PC-9 (cell line): Measurements from ENCODE around the gene SSBP2. TPM values are rescaled to one million over a fixed set of nuclear protein-coding genes. Genes with fewer than 3 reads are reported as not detected.

Source experiments
- BruUV-seq: library from RNA; stranded (reverse); fragments of 400-500 nt; replicated peaks from 2 replicates; lab custom pipeline; 2021; lab: Mats Ljungman, UMichigan
- CTCF ChIA-PET: fragments of 300-600 bp; sonication (Branson Sonifier 250); formaldehyde crosslinking; loops from one replicate; lab custom pipeline; 2022; ENCODE audit warnings: antibody characterized with exemption; lab: Charles Lee
- POLR2A ChIA-PET: fragments of 300-600 bp; sonication (Branson Sonifier 250); formaldehyde crosslinking; loops from one replicate; lab custom pipeline; 2022; ENCODE audit warnings: antibody characterized with exemption; ENCODE audit not compliant: unreplicated experiment; lab: Charles Lee
- DNase-seq, 2 experiments: peaks; one replicate each; pipeline versions ENCODE4 v3.0.0 to v3.0.0-alpha.2; 2015 to 2022; ENCODE audit warnings: mixed read lengths in 1 of 2
- H2AFZ ChIP-seq: fragments of 200-600 bp; sonication (generic); 2 replicates; pipeline ENCODE4 v1.8.1; 2017; ENCODE audit warnings: antibody characterized with exemption
- H3F3A ChIP-seq: fragments of 200-600 bp; sonication (generic); 2 replicates; pipeline ENCODE4 v1.8.1; 2017; ENCODE audit warnings: antibody characterized with exemption, mild to moderate bottlenecking, low read depth; ENCODE audit not compliant: insufficient read depth
- H3K27ac ChIP-seq: fragments of 200-600 bp; sonication (generic); 2 replicates; pipeline ENCODE4 v1.6.1; 2016; ENCODE audit warnings: mixed run types
- H3K27me3 ChIP-seq: fragments of 200-600 bp; sonication (generic); 2 replicates; pipeline ENCODE4 v1.6.1; 2016; ENCODE audit warnings: low read depth, mixed run types; ENCODE audit not compliant: insufficient read depth
- H3K36me3 ChIP-seq: fragments of 200-600 bp; sonication (generic); 2 replicates; pipeline ENCODE4 v1.6.1; 2016; ENCODE audit warnings: low read depth, mixed run types
- H3K4me1 ChIP-seq: fragments of 200-600 bp; sonication (generic); replicated peaks from 2 replicates; pipeline ENCODE4 v1.6.1; 2016; ENCODE audit warnings: mixed run types; ENCODE audit not compliant: insufficient read depth
- H3K4me2 ChIP-seq: fragments of 200-600 bp; sonication (generic); 2 replicates; pipeline ENCODE4 v1.6.1; 2017; ENCODE audit warnings: mixed run types
- H3K4me3 ChIP-seq: fragments of 200-600 bp; sonication (generic); 2 replicates; pipeline ENCODE4 v1.6.1; 2016; ENCODE audit warnings: mixed run types
- H3K79me2 ChIP-seq: fragments of 200-600 bp; sonication (generic); 2 replicates; pipeline ENCODE4 v1.6.1; 2017; ENCODE audit warnings: low read depth, mixed run types
- H3K9me2 ChIP-seq: fragments of 200-600 bp; sonication (generic); 2 replicates; pipeline ENCODE4 v1.8.1; 2017; ENCODE audit warnings: mild to moderate bottlenecking; ENCODE audit not compliant: insufficient read depth
- H3K9me3 ChIP-seq: fragments of 200-600 bp; sonication (generic); 2 replicates; pipeline ENCODE4 v1.8.1; 2016; ENCODE audit warnings: low read depth; ENCODE audit not compliant: insufficient read depth
- H4K20me1 ChIP-seq: fragments of 200-600 bp; sonication (generic); 2 replicates; pipeline ENCODE4 v1.8.1; 2017; ENCODE audit not compliant: insufficient read depth
- CTCF ChIP-seq: fragments of 200-600 bp; sonication (generic); conservative IDR thresholded peaks from 2 replicates; pipeline ENCODE4 v1.6.1; 2017; ENCODE audit warnings: mixed run types, antibody characterized with exemption, mild to moderate bottlenecking, moderate library complexity
- EZH2 ChIP-seq: fragments of 200-600 bp; sonication (generic); IDR thresholded peaks from 2 replicates; pipeline ENCODE4 v1.8.0; 2017; ENCODE audit warnings: antibody characterized with exemption, low read depth
- intact Hi-C: fragments of 100-400 bp; cut with micrococcal nuclease; formaldehyde crosslinking; loops from one replicate; pipeline ENCODE4 v1.10.0; 2022; ENCODE audit not compliant: unreplicated experiment
- total RNA-seq: library from RNA; stranded (reverse); gene quantifications from 2 replicates; pipeline ENCODE4 v1.2.3, GENCODE V29; 2021

Gene SSBP2
- total RNA-seq, 1 experiment from 2014 or later: 6.4 TPM

GRCh38 chr5:81513473-81513872 lies 237.4 kb downstream of the SSBP2 start:
- Histone ChIP-seq H3K9me2 (no peaks in the 10 kb centered on the region), H3K9me3 (no peaks in the 10 kb centered on the region), H3K4me2 (no peak overlapping the region), H3K4me3 (no peak overlapping the region), H2AFZ (no peak overlapping the region), H3F3A (no peaks in the 10 kb centered on the region), H3K79me2 (no peaks in the 10 kb centered on the region), H4K20me1 (no peaks in the 10 kb centered on the region), H3K4me1 (no peaks in the 10 kb centered on the region), H3K36me3 (no peaks in the 10 kb centered on the region), H3K27me3 (no peaks in the 10 kb centered on the region), H3K27ac (no peak overlapping the region)
- BruUV-seq: no TSS peak
- TF ChIP-seq EZH2 (no peak), CTCF (no peak)
- POLR2A ChIA-PET: no interaction called here
- intact Hi-C loops: no loop called here
- DNase-seq: no peak
- CTCF ChIA-PET: interaction anchor here (0.7 kb wide), 1 partner anchor 61 kb away, joined by 3 read pairs; no protein-coding TSS in a partner anchor

- Histone ChIP-seq H3K36me3 (no peaks in the 10 kb centered on the region), H4K20me1 (no peaks in the 10 kb centered on the region), H3K4me2 (no peak overlapping the region), H3K4me3 (no peak overlapping the region), H3K27ac (no peak overlapping the region), H3K4me1 (no peaks in the 10 kb centered on the region), H3K79me2 (no peaks in the 10 kb centered on the region), H2AFZ (no peak overlapping the region), H3K27me3 (no peaks in the 10 kb centered on the region), H3F3A (no peaks in the 10 kb centered on the region), H3K9me2 (no peaks in the 10 kb centered on the region), H3K9me3 (no peaks in the 10 kb centered on the region)
- ChIA-PET POLR2A (no interaction called here), CTCF (interaction anchor here (0.5 to 2.8 kb wide), 5 partner anchors 106 to 659 kb away, joined by 3 to 17 read pairs (median 11); no protein-coding TSS in a partner anchor)
- TF ChIP-seq CTCF: peak; percentile 85
- TF ChIP-seq EZH2: no peak
- BruUV-seq: no TSS peak
- peak; percentile 25 to 67 for DNase-seq
- intact Hi-C loops: loop anchor here (1.0 to 5.0 kb wide), 5 partner anchors 80 to 718 kb away; no protein-coding TSS in a partner anchor
Measured at GRCh38 chr5:81506900-81507588, 243.9 kb downstream of the SSBP2 start.

GRCh38 chr5:81506378-81506777 lies 244.5 kb downstream of the SSBP2 start:
- TF ChIP-seq EZH2: no peak
- TF ChIP-seq CTCF: no peak
- Histone ChIP-seq H2AFZ (no peak overlapping the region), H3K79me2 (no peaks in the 10 kb centered on the region), H3K9me3 (no peaks in the 10 kb centered on the region), H3K4me2 (no peak overlapping the region), H3K4me1 (no peaks in the 10 kb centered on the region), H3K4me3 (no peak overlapping the region), H3K27ac (no peak overlapping the region), H3K27me3 (no peaks in the 10 kb centered on the region), H3K36me3 (no peaks in the 10 kb centered on the region), H3K9me2 (no peaks in the 10 kb centered on the region), H3F3A (no peaks in the 10 kb centered on the region), H4K20me1 (no peaks in the 10 kb centered on the region)
- POLR2A ChIA-PET: no interaction called here
- intact Hi-C loops: loop anchor here (5.0 kb wide), 1 partner anchor 79 kb away; no protein-coding TSS in a partner anchor
- DNase-seq: no peak
- CTCF ChIA-PET: interaction anchor here (0.6 to 2.8 kb wide), 4 partner anchors 177 to 659 kb away, joined by 3 to 17 read pairs (median 11); no protein-coding TSS in a partner anchor
- BruUV-seq: no TSS peak
